Smooth muscle cell of the umbilical artery (primary cell): ENCODE results near the gene ZNF10. TPM values are rescaled to one million over a fixed set of nuclear protein-coding genes. Genes with fewer than 3 reads are reported as not detected.

Experiments used
- total RNA-seq: library from RNA; depleted of rRNA; stranded (reverse); fragments of >200 nt; gene quantifications from 2 replicates; pipeline ENCODE4 v1.2.3, GENCODE V29; 2014

ZNF10 gene
- total RNA-seq = 8.6 and 12.8 TPM in 2 replicates

DNA sequence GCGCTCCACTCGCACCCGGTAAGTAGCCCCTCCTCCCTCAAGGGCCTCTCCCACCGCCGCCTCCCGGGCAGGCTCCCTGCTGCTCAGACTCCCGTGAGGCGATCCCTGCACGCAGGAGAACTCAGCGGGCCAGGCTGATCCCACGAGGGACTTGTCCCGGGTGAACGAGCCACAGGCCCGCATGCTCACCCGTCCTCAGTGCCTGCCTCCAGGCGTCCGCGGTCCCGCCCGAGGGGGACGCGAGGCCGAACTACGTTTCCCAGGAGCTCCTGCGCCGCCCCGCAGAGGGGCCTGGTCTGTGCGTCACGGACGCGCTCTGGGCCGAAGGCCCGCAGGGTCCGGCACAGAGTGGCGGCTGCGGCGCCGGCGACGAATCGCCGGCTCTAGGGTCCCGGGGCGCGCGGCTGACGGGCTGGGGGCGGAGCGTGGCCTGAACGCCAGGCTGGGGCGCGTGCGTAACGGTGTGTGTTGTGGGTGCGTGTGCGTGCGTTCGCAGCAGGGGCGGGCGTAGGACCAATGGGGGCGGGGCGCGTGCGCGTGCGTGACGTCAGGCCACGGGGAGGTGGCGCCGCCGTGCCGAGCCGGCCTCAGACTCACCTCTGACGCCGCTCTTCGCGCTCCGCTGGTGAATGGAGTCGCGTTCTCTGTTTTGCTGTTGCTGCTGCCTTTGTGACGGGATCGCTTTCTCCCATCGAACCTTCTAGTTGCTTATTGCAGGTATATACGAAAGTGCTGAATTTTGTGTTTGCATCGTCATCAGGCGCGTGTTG, at the start of gene ZNF10, which contains the start of gene ZNF891:
Gene ZNF10, plus strand, starts transcription at position 590 of the 770 bp plus-strand sequence. CDS start 13,866 bp downstream, outside the sequence.
Gene ZNF891, minus strand, starts transcription at position 237 of the 770 bp plus-strand sequence. CDS start 8,356 bp downstream, outside the sequence.

DNA sequence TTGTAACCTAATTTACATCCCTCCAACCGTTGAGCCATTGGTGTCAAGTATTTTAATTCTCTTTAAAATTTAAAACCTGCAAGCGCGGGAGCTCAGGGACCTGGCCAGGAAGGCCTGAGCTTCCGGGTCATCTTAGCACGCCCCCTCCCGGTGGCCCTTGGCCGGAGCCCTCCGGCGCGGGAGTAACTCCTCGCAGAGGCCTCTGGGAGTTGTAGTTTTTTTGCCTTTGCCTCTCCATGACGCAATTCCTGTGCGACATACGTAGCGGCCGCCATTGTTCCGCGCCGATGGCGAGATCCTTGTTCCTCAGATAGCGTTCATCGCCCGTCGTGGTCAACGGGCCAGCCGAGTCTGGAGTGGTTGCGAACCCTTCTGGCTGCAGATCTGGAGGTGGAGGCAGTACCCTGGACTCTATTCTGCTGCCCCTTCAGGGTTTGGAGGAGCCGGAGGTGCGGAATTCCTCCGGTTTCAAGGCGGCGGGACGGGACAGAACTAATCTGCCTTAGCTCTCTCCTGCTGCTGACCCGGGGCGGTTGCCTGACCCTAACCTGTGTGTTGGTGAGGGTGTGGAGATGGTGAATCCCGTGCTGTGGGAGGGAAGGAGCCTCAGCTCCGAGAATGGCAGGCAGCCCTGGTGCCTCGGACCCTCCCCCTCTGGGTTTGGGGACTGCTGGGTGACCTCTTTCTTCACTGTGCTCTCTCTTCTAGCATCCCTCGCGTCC, 51.0 kb downstream of the ZNF10 start, which contains the start of gene ZNF268:
Gene ZNF268, plus strand, starts transcription at position 258 of the 722 bp plus-strand sequence. CDS start 503 bp downstream, outside the sequence.

Other genes with a start within 250 kb of the ZNF10 start
- gene CHFR, start 243.0 kb upstream of the ZNF10 start, total RNA-seq = 33.0 and 52.1 TPM in 2 replicates
- 13.7 and 19.7 TPM in 2 replicates for gene ZNF605, start 174.3 kb upstream of the ZNF10 start, total RNA-seq
- 16.2 and 16.6 TPM in 2 replicates for gene ZNF26, start 144.3 kb upstream of the ZNF10 start, total RNA-seq
- gene ZNF84, start 93.1 kb upstream of the ZNF10 start, total RNA-seq = 23.2 and 29.0 TPM in 2 replicates
- 19.9 and 21.6 TPM in 2 replicates for gene ZNF140, start 49.7 kb upstream of the ZNF10 start, total RNA-seq
- 0.89 and 1.4 TPM in 2 replicates for gene ZNF891, start 353 bp upstream of the ZNF10 start, total RNA-seq
- gene ZNF268, start 50.9 kb downstream of the ZNF10 start, total RNA-seq = 25.2 and 30.6 TPM in 2 replicates
- gene ANHX, start 105.2 kb downstream of the ZNF10 start, total RNA-seq = not detected in 2 replicates